Right atrium auricular region (tissue), 2 donors: ENCODE data around the gene ALOX12B. TPM values are rescaled to one million over a fixed set of nuclear protein-coding genes. Genes with fewer than 3 reads are reported as not detected.

Experiments
- DNase-seq: peaks from one replicate; pipeline ENCODE4 v3.0.0-alpha.2; 2019; ENCODE audit warnings: low spot score
- H3K27ac ChIP-seq, 2 donors: fragments of 200-600 bp; sonication (generic); 1 replicate in 1 of 2; 2 replicates in 1 of 2; pipeline ENCODE4 v1.5.1; 2016 to 2019
- H3K27me3 ChIP-seq, 2 donors: fragments of 200-600 bp; sonication (generic); one replicate each; pipeline versions ENCODE4 v1.5.1 to v1.6.0; 2017 to 2019
- H3K36me3 ChIP-seq: fragments of 200-600 bp; sonication (generic); one replicate; pipeline ENCODE4 v1.5.1; 2016
- H3K4me1 ChIP-seq, 2 donors: fragments of 200-600 bp; sonication (generic); one replicate each; pipeline versions ENCODE4 v1.5.1 to v1.6.0; 2017 to 2019
- H3K4me3 ChIP-seq, 2 donors: fragments of 200-600 bp; sonication (generic); 1 replicate in 1 of 2; 2 replicates in 1 of 2; pipeline ENCODE4 v1.5.1; 2017 to 2019; ENCODE audit warnings: mild to moderate bottlenecking in 1 of 2, moderate library complexity in 1 of 2
- H3K9me3 ChIP-seq, 2 donors: fragments of 200-600 bp; sonication (generic); one replicate each; pipeline ENCODE4 v1.5.1; 2019
- CTCF ChIP-seq, 2 donors: fragments of 200-600 bp; sonication (generic); IDR thresholded peaks; one replicate each; pipeline ENCODE4 v1.5.1; 2019; ENCODE audit warnings: antibody characterized with exemption in 2 of 2
- total RNA-seq, 2 donors: library from RNA; depleted of rRNA; stranded (reverse); fragments of >200 nt; gene quantifications; one replicate each; pipeline ENCODE4 v1.1.0, GENCODE V29; 2016

Gene ALOX12B
- total RNA-seq, 2 donors from 2014 or later, result 0.43 TPM; not detected in 1

- TF ChIP-seq CTCF (IDR thresholded peaks at IDR 0.05), result no peak
- H3K9me3 ChIP-seq, result no peaks in the 10 kb centered on the region
- peaks cover 0 to 75% of the 10 kb centered on the region in 2 donors for H3K4me1 ChIP-seq
- DNase-seq, result no peak
- peak overlapping the region; percentile 38 to 63 for H3K4me3 ChIP-seq
- peak overlapping the region; percentile 46 to 71 for H3K27ac ChIP-seq
- no peaks in the 10 kb centered on the region for H3K27me3 ChIP-seq
- no peaks in the 10 kb centered on the region for H3K36me3 ChIP-seq
Observed at GRCh38 chr17:8122924-8123694, 35.6 kb upstream of the ALOX12B start.

GRCh38 chr17:8122422-8122923 is 35.0 kb upstream of the ALOX12B start:
- peaks cover 0 to 81% of the 10 kb centered on the region in 2 donors for H3K4me1 ChIP-seq

GRCh38 chr17:8121681-8122421 is 34.3 kb upstream of the ALOX12B start:
- peak; percentile 35 to 76 for TF ChIP-seq CTCF (IDR thresholded peaks at IDR 0.05)
- peaks cover 0 to 79% of the 10 kb centered on the region in 2 donors for H3K4me1 ChIP-seq
- H3K27ac ChIP-seq, result peak overlapping the region; percentile 46 to 71

More at GRCh38 chr17:8122422-8122923, 35.0 kb upstream of the ALOX12B start:
- DNase-seq, result no peak
- H3K36me3 ChIP-seq, result no peaks in the 10 kb centered on the region
- H3K27me3 ChIP-seq, result no peaks in the 10 kb centered on the region
- H3K4me3 ChIP-seq, result peak overlapping the region; percentile 38 to 63
- H3K9me3 ChIP-seq, result no peaks in the 10 kb centered on the region
- H3K27ac ChIP-seq, result peak overlapping the region; percentile 46 to 71
- TF ChIP-seq CTCF (IDR thresholded peaks at IDR 0.05), result no peak

DNA sequence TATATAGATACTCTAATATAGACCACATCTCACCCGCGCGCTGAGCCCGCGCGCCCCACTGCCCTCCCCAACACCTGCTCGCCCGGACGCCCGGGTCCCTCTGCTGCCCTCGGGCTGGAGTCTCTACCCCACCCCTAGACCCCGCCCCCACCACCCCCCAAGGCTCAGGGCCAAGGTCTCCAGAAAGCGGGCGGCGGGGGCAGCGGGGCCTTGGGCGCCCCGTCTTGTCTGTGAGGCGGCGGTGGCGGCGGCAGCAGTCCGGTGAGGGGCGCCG is 33.8 kb upstream of the ALOX12B start:
- H3K9me3 ChIP-seq, result no peaks in the 10 kb centered on the region
- no peaks in the 10 kb centered on the region for H3K36me3 ChIP-seq
- peak overlapping the region; percentile 38 to 63 for H3K4me3 ChIP-seq
- TF ChIP-seq CTCF (IDR thresholded peaks at IDR 0.05), result no peak
- H3K27me3 ChIP-seq, result no peaks in the 10 kb centered on the region
- H3K27ac ChIP-seq, result peak overlapping the region; percentile 46 to 71
- peaks cover 0 to 76% of the 10 kb centered on the region in 2 donors for H3K4me1 ChIP-seq
- no peak for DNase-seq

More at GRCh38 chr17:8121681-8122421, 34.3 kb upstream of the ALOX12B start:
- no peaks in the 10 kb centered on the region for H3K27me3 ChIP-seq
- no peaks in the 10 kb centered on the region for H3K9me3 ChIP-seq
- H3K4me3 ChIP-seq, result peak overlapping the region; percentile 38 to 63
- H3K36me3 ChIP-seq, result no peaks in the 10 kb centered on the region
- no peak for DNase-seq

DNA sequence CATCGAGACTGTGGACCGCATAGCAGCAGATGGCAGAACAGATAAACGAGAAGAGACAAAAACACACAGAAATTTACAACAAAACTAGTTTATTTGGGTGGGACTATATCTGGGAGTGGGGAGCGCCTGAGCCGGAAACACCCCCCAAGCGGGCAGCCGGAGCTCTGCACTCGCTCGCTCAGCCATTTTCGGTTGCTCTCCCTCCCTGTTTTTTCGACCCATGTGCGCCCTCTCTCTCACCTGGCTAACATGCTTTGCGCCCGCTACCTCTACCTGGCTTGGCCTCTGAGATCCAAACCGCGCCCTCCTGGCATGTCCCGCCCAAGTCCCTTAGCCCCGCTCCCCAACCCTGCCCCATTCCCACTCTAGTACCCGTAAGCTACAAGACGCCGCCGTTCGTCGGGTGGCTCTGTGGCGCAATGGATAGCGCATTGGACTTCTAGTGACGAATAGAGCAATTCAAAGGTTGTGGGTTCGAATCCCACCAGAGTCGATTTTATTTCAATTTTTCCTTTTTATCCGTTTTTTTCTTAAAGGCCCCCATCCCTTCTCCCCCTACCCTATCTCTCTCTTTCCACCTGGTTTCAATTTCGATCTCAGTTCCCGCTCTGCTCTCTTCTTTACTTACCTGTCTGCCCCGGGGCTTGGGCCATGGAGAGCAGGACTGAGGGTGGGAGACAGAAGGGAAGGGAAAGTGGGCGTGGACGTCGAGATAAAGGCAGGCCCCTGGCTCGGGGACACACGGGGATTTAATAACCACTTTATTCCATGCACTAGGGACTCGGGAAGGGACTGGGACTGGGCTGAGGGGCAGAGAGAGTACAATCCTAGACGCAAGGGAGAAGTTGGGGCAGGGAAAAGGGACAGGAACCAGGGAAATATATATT is 33.2 kb upstream of the ALOX12B start:
- H3K4me1 ChIP-seq, result peaks cover 0 to 70% of the 10 kb centered on the region in 2 donors
- peak in 1 of 2 donors; percentile 30 for TF ChIP-seq CTCF (IDR thresholded peaks at IDR 0.05)
- H3K36me3 ChIP-seq, result no peaks in the 10 kb centered on the region
- H3K9me3 ChIP-seq, result no peaks in the 10 kb centered on the region
- H3K27me3 ChIP-seq, result no peaks in the 10 kb centered on the region
- peak overlapping the region; percentile 80 to 88 for H3K27ac ChIP-seq
- H3K4me3 ChIP-seq, result peak overlapping the region; percentile 38 to 63
- DNase-seq, result no peak
